Measurements from ENCODE around the gene UCN. TPM values are rescaled to one million over a fixed set of nuclear protein-coding genes. Genes with fewer than 3 reads are reported as not detected.

The UCN gene
- total RNA-seq, 1 donor from 2014 or later = 1.8 TPM

- no peak for FAIRE-seq
- H3K27me3 ChIP-seq (ENCODE audit: control insufficient read depth, insufficient read depth, low read length) = peaks cover 53% of the 10 kb centered on the region
Measured at GRCh38 chr2:27261926-27262298, 46.3 kb downstream of the UCN start.

GRCh38 chr2:27261241-27261925 is 46.9 kb downstream of the UCN start:
- no peak for TF ChIP-seq CTCF (IDR thresholded peaks at IDR 0.05; ENCODE audit: insufficient read depth, low read length, severe bottlenecking)
- H3K27me3 ChIP-seq (ENCODE audit: control insufficient read depth, insufficient read depth, low read length) = peaks cover 53% of the 10 kb centered on the region
- FAIRE-seq = peak; percentile 52
- no peak for DNase-seq (ENCODE audit: low read depth)
- H3K36me3 ChIP-seq (ENCODE audit: control insufficient read depth, insufficient read depth, low read length) = no peaks in the 10 kb centered on the region
- no peak overlapping the region for H3K4me3 ChIP-seq (ENCODE audit: low read depth, low read length)

More at GRCh38 chr2:27261926-27262298, 46.3 kb downstream of the UCN start:
- no peak for DNase-seq (ENCODE audit: low read depth)
- Histone ChIP-seq H3K36me3 (ENCODE audit: control insufficient read depth, insufficient read depth, low read length) (no peaks in the 10 kb centered on the region), H3K4me3 (ENCODE audit: low read depth, low read length) (no peak overlapping the region)
- no peak for TF ChIP-seq CTCF (IDR thresholded peaks at IDR 0.05; ENCODE audit: insufficient read depth, low read length, severe bottlenecking)

- Histone ChIP-seq H3K4me3 (ENCODE audit: low read depth, low read length) (no peak overlapping the region), H3K36me3 (ENCODE audit: control insufficient read depth, insufficient read depth, low read length) (no peaks in the 10 kb centered on the region), H3K27me3 (ENCODE audit: control insufficient read depth, insufficient read depth, low read length) (peaks cover 28% of the 10 kb centered on the region)
- DNase-seq (ENCODE audit: low read depth) = no peak
- TF ChIP-seq CTCF (IDR thresholded peaks at IDR 0.05; ENCODE audit: insufficient read depth, low read length, severe bottlenecking) = no peak
- FAIRE-seq = no peak
Measured at GRCh38 chr2:27258051-27258450, 50.2 kb downstream of the UCN start.

Other genes with a start within 250 kb of the UCN start
- gene OST4, start 236.8 kb downstream of the UCN start, total RNA-seq = 226 and 277 TPM in 2 replicates
- gene EMILIN1, start 229.8 kb downstream of the UCN start, total RNA-seq = under 0.01 and 1.6 TPM in 2 replicates
- 0.53 and 0.77 TPM in 2 replicates for gene KHK, start 221.7 kb downstream of the UCN start, total RNA-seq
- 0.26 and 0.53 TPM in 2 replicates for gene CGREF1, start 189.3 kb downstream of the UCN start, total RNA-seq
- not detected in 2 replicates for gene ABHD1, start 184.6 kb downstream of the UCN start, total RNA-seq
- 46.1 and 69.3 TPM in 2 replicates for gene PREB, start 173.8 kb downstream of the UCN start, total RNA-seq
- not detected in 2 replicates for gene PRR30, start 169.0 kb downstream of the UCN start, total RNA-seq
- under 0.01 TPM in 1 of 2 replicates, not detected in the other for gene TCF23, start 159.4 kb downstream of the UCN start, total RNA-seq
- gene ATRAID, start 96.4 kb downstream of the UCN start, total RNA-seq = 184 and 257 TPM in 2 replicates
- 6.3 and 21.1 TPM in 2 replicates for gene SLC5A6, start 96.2 kb downstream of the UCN start, total RNA-seq
- gene CAD, start 91.1 kb downstream of the UCN start, total RNA-seq = 21.6 and 24.3 TPM in 2 replicates
- not detected in 2 replicates for gene SLC30A3, start 45.4 kb downstream of the UCN start, total RNA-seq
- not detected in 2 replicates for gene DNAJC5G, start 33.0 kb downstream of the UCN start, total RNA-seq
- not detected in 2 replicates for gene TRIM54, start 26.0 kb downstream of the UCN start, total RNA-seq
- gene MPV17, start 14.7 kb upstream of the UCN start, total RNA-seq = 43.3 and 55.3 TPM in 2 replicates
- gene GTF3C2, start 48.3 kb upstream of the UCN start, total RNA-seq = 19.2 and 20.9 TPM in 2 replicates
- 29.7 and 32.4 TPM in 2 replicates for gene EIF2B4, start 61.9 kb upstream of the UCN start, total RNA-seq
- gene SNX17, start 62.2 kb upstream of the UCN start, total RNA-seq = 99.3 and 102 TPM in 2 replicates
- 7.1 and 9.5 TPM in 2 replicates for gene ZNF513, start 72.3 kb upstream of the UCN start, total RNA-seq
- 94.2 and 143 TPM in 2 replicates for gene PPM1G, start 101.1 kb upstream of the UCN start, total RNA-seq
- 93.7 and 125 TPM in 2 replicates for gene NRBP1, start 120.2 kb upstream of the UCN start, total RNA-seq
- 28.4 and 29.1 TPM in 2 replicates for gene KRTCAP3, start 133.9 kb upstream of the UCN start, total RNA-seq
- 5.0 and 5.5 TPM in 2 replicates for gene IFT172, start 181.3 kb upstream of the UCN start, total RNA-seq
- gene FNDC4, start 186.8 kb upstream of the UCN start, total RNA-seq = 7.6 and 8.1 TPM in 2 replicates
- not detected in 2 replicates for gene GCKR, start 188.4 kb upstream of the UCN start, total RNA-seq

All from bronchial epithelial cell (primary cell).